ENCODE measurements around the gene SRSF6. TPM values are rescaled to one million over a fixed set of nuclear protein-coding genes. Genes with fewer than 3 reads are reported as not detected.

Gene SRSF6
- polyA plus RNA-seq, 6 donors from 2014 or later: 43.3 to 72.5 (median 53.9) TPM

- Mint-ChIP-seq H3K4me1 (peaks cover 18 to 34% (median 23%) of the 10 kb centered on the region in 3 donors), H3K36me3 (peaks cover 16 to 17% of the 10 kb centered on the region in 2 donors), H3K4me3 (peak overlapping the region; percentile 89 to 99 (median 97)), H3K27ac (peak overlapping the region; percentile 95 to 100 (median 98)), H3K27me3 (peaks cover 6 to 19% (median 18%) of the 10 kb centered on the region in 3 donors), H3K9me3 (peaks cover 0 to 4% (median 0%) of the 10 kb centered on the region in 7 donors)
- ATAC-seq (ENCODE audit: low read depth in 2 of 2) (peak; percentile 73), DNase-seq (peak; percentile 87)
These were observed 672 bp upstream of the SRSF6 start for GRCh38 chr20:43456809-43457639.

GRCh38 chr20:43458422-43458924 is 777 bp downstream of the SRSF6 start:
- Mint-ChIP-seq H3K9me3 (peaks cover 0 to 4% (median 0%) of the 10 kb centered on the region in 7 donors), H3K27ac (peak overlapping the region; percentile 33 to 100 (median 94)), H3K4me1 (peaks cover 23 to 36% (median 28%) of the 10 kb centered on the region in 3 donors), H3K36me3 (peaks cover 16 to 22% of the 10 kb centered on the region in 2 donors), H3K4me3 (peak overlapping the region; percentile 89 to 99 (median 95)), H3K27me3 (peaks cover 3 to 14% (median 11%) of the 10 kb centered on the region in 3 donors)
- ATAC-seq (ENCODE audit: low read depth in 2 of 2) (peak; percentile 20 to 25), DNase-seq (peak; percentile 63)

- Mint-ChIP-seq H3K9me3 (peaks cover 0 to 4% (median 0%) of the 10 kb centered on the region in 7 donors), H3K36me3 (peaks cover 23 to 25% of the 10 kb centered on the region in 2 donors), H3K27me3 (peaks cover 2 to 6% (median 3%) of the 10 kb centered on the region in 3 donors), H3K27ac (peak overlapping the region; percentile 27 to 100 (median 90)), H3K4me1 (peaks cover 26 to 36% (median 29%) of the 10 kb centered on the region in 3 donors), H3K4me3 (peak overlapping the region; percentile 84 to 98 (median 92))
- DNase-seq (no peak), ATAC-seq (ENCODE audit: low read depth in 2 of 2) (no peak)
These were observed 1.6 kb downstream of the SRSF6 start for GRCh38 chr20:43459022-43459942.

GRCh38 chr20:43460172-43460829 is 2.6 kb downstream of the SRSF6 start:
- Mint-ChIP-seq H3K4me1 (peaks cover 26 to 37% (median 29%) of the 10 kb centered on the region in 3 donors), H3K27ac (peak overlapping the region in 3 of 6 donors; percentile 69 to 85 (median 78)), H3K36me3 (peaks cover 25% of the 10 kb centered on the region in 2 donors), H3K4me3 (peak overlapping the region in 2 of 8 donors; percentile 4 to 78), H3K27me3 (peaks cover 0 to 3% (median under 1%) of the 10 kb centered on the region in 3 donors), H3K9me3 (peaks cover 0 to 4% (median 0%) of the 10 kb centered on the region in 7 donors)
- ATAC-seq (ENCODE audit: low read depth in 2 of 2) (no peak), DNase-seq (no peak)

GRCh38 chr20:43460830-43461200 is 3.1 kb downstream of the SRSF6 start:
- Mint-ChIP-seq H3K27ac (peak overlapping the region in 2 of 6 donors; percentile 69 to 85), H3K9me3 (peaks cover 0 to 4% (median 0%) of the 10 kb centered on the region in 7 donors), H3K27me3 (peaks cover 0 to 3% (median 0%) of the 10 kb centered on the region in 3 donors), H3K4me3 (peak overlapping the region in 4 of 8 donors; percentile 4 to 78 (median 18)), H3K36me3 (peaks cover 25% of the 10 kb centered on the region in 2 donors), H3K4me1 (peaks cover 26 to 37% (median 29%) of the 10 kb centered on the region in 3 donors)
- DNase-seq (no peak), ATAC-seq (ENCODE audit: low read depth in 2 of 2) (no peak)

- DNase-seq (no peak), ATAC-seq (ENCODE audit: low read depth in 2 of 2) (no peak)
- H3K27me3 Mint-ChIP-seq: no peaks in the 10 kb centered on the region
- H3K4me3 Mint-ChIP-seq: peak overlapping the region in 1 of 8 donors; percentile 44
- H3K4me1 Mint-ChIP-seq: peaks cover 23 to 33% (median 27%) of the 10 kb centered on the region in 3 donors
- peak overlapping the region in 2 of 6 donors; percentile 15 to 43 for H3K27ac Mint-ChIP-seq
- H3K36me3 Mint-ChIP-seq: peaks cover 32 to 34% of the 10 kb centered on the region in 2 donors
- H3K9me3 Mint-ChIP-seq: no peaks in the 10 kb centered on the region
These were observed 4.4 kb downstream of the SRSF6 start for GRCh38 chr20:43461894-43462659.

- no peak for DNase-seq
- H3K4me3 Mint-ChIP-seq: peak overlapping the region in 1 of 8 donors; percentile 44
- H3K9me3 Mint-ChIP-seq: no peaks in the 10 kb centered on the region
- peak overlapping the region in 3 of 6 donors; percentile 25 to 69 (median 58) for H3K27ac Mint-ChIP-seq
- peaks cover 22 to 31% (median 26%) of the 10 kb centered on the region in 3 donors for H3K4me1 Mint-ChIP-seq
- ATAC-seq (ENCODE audit: low read depth in 2 of 2): no peak
- H3K27me3 Mint-ChIP-seq: no peaks in the 10 kb centered on the region
- peaks cover 32 to 34% of the 10 kb centered on the region in 2 donors for H3K36me3 Mint-ChIP-seq
These were observed 5.2 kb downstream of the SRSF6 start for GRCh38 chr20:43462660-43463526.

GRCh38 chr20:43463527-43464218 is 6.0 kb downstream of the SRSF6 start:
- H3K27me3 Mint-ChIP-seq: no peaks in the 10 kb centered on the region
- peaks cover 22 to 29% (median 26%) of the 10 kb centered on the region in 3 donors for H3K4me1 Mint-ChIP-seq
- H3K36me3 Mint-ChIP-seq: peaks cover 32 to 34% of the 10 kb centered on the region in 2 donors
- no peaks in the 10 kb centered on the region for H3K9me3 Mint-ChIP-seq
- H3K4me3 Mint-ChIP-seq: no peak overlapping the region
- peak overlapping the region in 3 of 6 donors; percentile 25 to 69 (median 58) for H3K27ac Mint-ChIP-seq
- DNase-seq (no peak), ATAC-seq (ENCODE audit: low read depth in 2 of 2) (peak in 1 of 2 donors; percentile 9)

- Mint-ChIP-seq H3K9me3 (no peaks in the 10 kb centered on the region), H3K27ac (peak overlapping the region in 1 of 6 donors; percentile 73), H3K4me3 (no peak overlapping the region), H3K27me3 (no peaks in the 10 kb centered on the region), H3K4me1 (peaks cover 22 to 26% (median 24%) of the 10 kb centered on the region in 3 donors), H3K36me3 (peaks cover 32 to 35% of the 10 kb centered on the region in 2 donors)
- DNase-seq: no peak
- ATAC-seq (ENCODE audit: low read depth in 2 of 2): peak in 1 of 2 donors; percentile 10
These were observed 6.6 kb downstream of the SRSF6 start for GRCh38 chr20:43464219-43464790.

- peaks cover 21 to 28% of the 10 kb centered on the region in 2 donors for H3K36me3 Mint-ChIP-seq
- peak overlapping the region in 2 of 6 donors; percentile 65 to 71 for H3K27ac Mint-ChIP-seq
- no peak for DNase-seq
- peaks cover 16 to 17% (median 16%) of the 10 kb centered on the region in 3 donors for H3K4me1 Mint-ChIP-seq
- H3K4me3 Mint-ChIP-seq: no peak overlapping the region
- no peak for ATAC-seq (ENCODE audit: low read depth in 2 of 2)
- H3K27me3 Mint-ChIP-seq: no peaks in the 10 kb centered on the region
- no peaks in the 10 kb centered on the region for H3K9me3 Mint-ChIP-seq
These were observed 7.9 kb downstream of the SRSF6 start for GRCh38 chr20:43465625-43465943.
